MCF 10A (cell line): Measurements from ENCODE around the gene GPC6. TPM values are rescaled to one million over a fixed set of nuclear protein-coding genes. Genes with fewer than 3 reads are reported as not detected.
"Not testable (repeated sequence)": the region's sequence is repeated elsewhere in the genome, so short reads cannot be mapped to it uniquely, and the experiment has no call there.

ENCODE experiments used
- BruUV-seq: library from RNA; stranded (reverse); fragments of 400-500 nt; replicated peaks from 2 replicates; lab custom pipeline; 2021; lab: Mats Ljungman, UMichigan
- CTCF ChIA-PET: fragments of 300-600 bp; sonication (Branson Sonifier 250); formaldehyde crosslinking; extraction: SDS; loops from one replicate; lab custom pipeline; 2021; ENCODE audit warnings: antibody characterized with exemption, inconsistent platforms; lab: Yijun Ruan, JAX
- POLR2A ChIA-PET: fragments of 300-600, 350-650 bp; sonication (Branson Sonifier 250); formaldehyde crosslinking; extraction: SDS; loops from one replicate; lab custom pipeline; 2020; ENCODE audit warnings: antibody characterized with exemption, inconsistent platforms; lab: Yijun Ruan, JAX
- DNase-seq: peaks from one replicate; pipeline ENCODE4 v3.0.0-alpha.2; 2018; ENCODE audit not compliant: unreplicated experiment
- H3K27ac Mint-ChIP-seq: one replicate; pipeline ENCODE4 v1.8.0; 2022; ENCODE audit warnings: mild to moderate bottlenecking, low read depth, mixed read lengths; ENCODE audit not compliant: unreplicated experiment
- H3K27me3 Mint-ChIP-seq: one replicate; pipeline ENCODE4 v1.8.0; 2022; ENCODE audit warnings: mixed read lengths; ENCODE audit not compliant: insufficient read depth, unreplicated experiment
- H3K36me3 Mint-ChIP-seq: one replicate; pipeline ENCODE4 v1.8.0; 2022; ENCODE audit warnings: mild to moderate bottlenecking, moderate library complexity, mixed read lengths; ENCODE audit not compliant: insufficient read depth, unreplicated experiment
- H3K4me1 Mint-ChIP-seq: one replicate; pipeline ENCODE4 v1.8.0; 2022; ENCODE audit warnings: mixed read lengths; ENCODE audit not compliant: insufficient read depth, unreplicated experiment
- H3K4me3 Mint-ChIP-seq: one replicate; pipeline ENCODE4 v1.8.0; 2022; ENCODE audit warnings: mild to moderate bottlenecking, moderate library complexity, mixed read lengths; ENCODE audit not compliant: unreplicated experiment
- H3K9me3 Mint-ChIP-seq: one replicate; pipeline ENCODE4 v1.8.0; 2022; ENCODE audit warnings: mixed read lengths; ENCODE audit not compliant: unreplicated experiment
- intact Hi-C: fragments of 100-400 bp; cut with micrococcal nuclease; formaldehyde crosslinking; loops from 2 replicates; pipeline ENCODE4 v1.14.1; 2022
- total RNA-seq: library from RNA; stranded (reverse); gene quantifications from 2 replicates; pipeline ENCODE4 v1.2.3, GENCODE V29; 2022
- TF ChIP-seq, protein P1 (sequence below): fragments of 200-600 bp; IDR thresholded peaks from one replicate; pipeline ENCODE4 v1.8.0; 2022; ENCODE audit warnings: antibody characterized with exemption, mild to moderate bottlenecking; ENCODE audit not compliant: unreplicated experiment

The GPC6 gene
- total RNA-seq, 1 experiment from 2014 or later, result 8.4 TPM

DNA sequence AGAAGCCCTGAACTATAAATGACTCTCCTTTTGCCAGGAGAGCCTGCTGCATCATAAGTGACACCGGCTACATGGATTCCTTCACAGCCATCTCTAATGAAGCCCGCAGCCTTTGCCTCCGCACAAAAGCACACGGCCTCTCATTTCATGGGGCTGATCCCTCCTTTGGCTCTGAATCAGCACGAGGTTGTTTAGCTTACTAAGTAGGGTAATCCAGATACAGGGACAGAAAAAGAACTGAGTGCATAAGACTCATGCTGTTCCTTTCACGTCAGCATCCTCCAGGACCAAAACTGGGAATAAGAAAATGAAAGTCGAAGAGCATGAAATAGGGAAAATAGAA, 1116.6 kb downstream of the GPC6 start:
- TF ChIP-seq, protein P1, sequence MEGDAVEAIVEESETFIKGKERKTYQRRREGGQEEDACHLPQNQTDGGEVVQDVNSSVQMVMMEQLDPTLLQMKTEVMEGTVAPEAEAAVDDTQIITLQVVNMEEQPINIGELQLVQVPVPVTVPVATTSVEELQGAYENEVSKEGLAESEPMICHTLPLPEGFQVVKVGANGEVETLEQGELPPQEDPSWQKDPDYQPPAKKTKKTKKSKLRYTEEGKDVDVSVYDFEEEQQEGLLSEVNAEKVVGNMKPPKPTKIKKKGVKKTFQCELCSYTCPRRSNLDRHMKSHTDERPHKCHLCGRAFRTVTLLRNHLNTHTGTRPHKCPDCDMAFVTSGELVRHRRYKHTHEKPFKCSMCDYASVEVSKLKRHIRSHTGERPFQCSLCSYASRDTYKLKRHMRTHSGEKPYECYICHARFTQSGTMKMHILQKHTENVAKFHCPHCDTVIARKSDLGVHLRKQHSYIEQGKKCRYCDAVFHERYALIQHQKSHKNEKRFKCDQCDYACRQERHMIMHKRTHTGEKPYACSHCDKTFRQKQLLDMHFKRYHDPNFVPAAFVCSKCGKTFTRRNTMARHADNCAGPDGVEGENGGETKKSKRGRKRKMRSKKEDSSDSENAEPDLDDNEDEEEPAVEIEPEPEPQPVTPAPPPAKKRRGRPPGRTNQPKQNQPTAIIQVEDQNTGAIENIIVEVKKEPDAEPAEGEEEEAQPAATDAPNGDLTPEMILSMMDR, result no peak
- Mint-ChIP-seq H3K36me3 (no peaks in the 10 kb centered on the region), H3K27ac (peak overlapping the region; percentile 75), H3K4me3 (no peak overlapping the region), H3K4me1 (peaks cover 14% of the 10 kb centered on the region), H3K27me3 (no peaks in the 10 kb centered on the region), H3K9me3 (no peaks in the 10 kb centered on the region)
- no peak for DNase-seq
- no TSS peak for BruUV-seq
- POLR2A ChIA-PET, result no interaction called here
- CTCF ChIA-PET, result interaction anchor here (0.6 to 0.9 kb wide), 3 partner anchors 20 to 1107 kb away, joined by 3 read pairs; no protein-coding TSS in a partner anchor
- intact Hi-C loops, result loop anchor here (10.0 kb wide), 1 partner anchor 148 kb away; no protein-coding TSS in a partner anchor

DNA sequence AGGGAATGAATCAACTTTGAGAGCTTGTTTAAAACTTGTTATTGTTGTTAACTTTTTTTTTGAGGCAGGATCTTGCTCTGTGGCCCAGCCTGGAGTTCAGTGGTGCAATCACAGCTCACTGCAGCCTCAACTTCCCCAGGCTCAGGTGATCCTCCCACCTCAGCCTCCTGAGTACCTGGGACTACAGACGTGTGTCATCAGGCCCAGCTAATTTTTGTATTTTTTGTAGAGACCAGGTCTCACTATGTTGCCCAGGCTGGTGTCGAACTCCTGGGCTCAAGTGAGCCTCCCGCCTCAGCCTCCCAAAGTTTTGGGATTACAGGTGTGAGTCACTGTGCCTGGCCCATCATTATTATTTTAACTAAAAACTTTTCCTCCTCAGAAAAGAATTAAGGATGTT, 1117.1 kb downstream of the GPC6 start:
- DNase-seq, BruUV-seq, H3K4me3 Mint-ChIP-seq, H3K9me3 Mint-ChIP-seq, H3K27me3 Mint-ChIP-seq, POLR2A ChIA-PET, H3K36me3 Mint-ChIP-seq: not testable (repeated sequence)
- Mint-ChIP-seq H3K27ac (peak overlapping the region; percentile 75), H3K4me1 (peaks cover 14% of the 10 kb centered on the region)
- intact Hi-C loops, result loop anchor here (10.0 kb wide), 1 partner anchor 149 kb away; no protein-coding TSS in a partner anchor
- CTCF ChIA-PET, result interaction anchor here (0.5 to 3.2 kb wide), 8 partner anchors 19 to 1443 kb away, joined by 3 to 32 read pairs (median 4); no protein-coding TSS in a partner anchor

DNA sequence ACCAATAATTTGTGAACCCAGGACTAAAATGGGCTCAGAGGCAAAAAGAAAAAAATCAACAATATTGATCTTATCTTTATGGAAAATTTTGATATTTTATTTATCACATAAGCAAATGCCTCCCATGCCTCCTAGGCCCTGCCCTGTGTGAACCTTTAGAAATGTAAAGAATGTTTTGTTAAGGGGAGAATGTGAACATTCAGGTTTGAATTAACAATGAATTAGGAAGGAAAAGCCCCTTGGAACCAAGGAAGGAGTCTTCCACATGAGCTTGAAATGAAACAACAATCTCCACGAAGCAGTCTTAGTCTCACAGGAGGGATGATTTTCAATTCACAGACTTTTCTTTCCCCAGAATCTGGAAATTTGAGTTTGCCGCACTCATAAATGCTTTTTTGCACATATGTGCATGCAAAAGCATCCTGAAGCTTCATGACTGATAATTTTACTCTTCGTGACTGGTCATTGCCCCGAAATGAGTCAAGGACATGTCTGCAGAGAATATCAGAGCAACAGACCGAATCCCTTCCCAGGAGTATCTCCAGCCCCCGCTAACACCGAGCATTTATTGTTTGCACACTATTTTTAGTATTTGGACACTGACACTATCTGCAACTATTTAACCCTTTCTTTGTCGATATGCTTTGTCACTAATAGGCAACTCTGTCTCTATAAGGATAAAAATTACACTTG, 1117.7 kb downstream of the GPC6 start:
- Mint-ChIP-seq H3K4me1 (peaks cover 14% of the 10 kb centered on the region), H3K27me3 (no peaks in the 10 kb centered on the region), H3K4me3 (no peak overlapping the region), H3K36me3 (no peaks in the 10 kb centered on the region), H3K27ac (no peak overlapping the region), H3K9me3 (no peaks in the 10 kb centered on the region)
- POLR2A ChIA-PET, result interaction anchor here (1.7 to 2.2 kb wide), 2 partner anchors 38 to 1115 kb away, joined by 4 to 7 read pairs; no protein-coding TSS in a partner anchor
- intact Hi-C loops, result loop anchor here (10.0 kb wide), 1 partner anchor 149 kb away; no protein-coding TSS in a partner anchor
- DNase-seq, result no peak
- BruUV-seq, result no TSS peak
- CTCF ChIA-PET, result interaction anchor here (0.5 to 3.2 kb wide), 15 partner anchors 14 to 1444 kb away, joined by 3 to 32 read pairs (median 5); no protein-coding TSS in a partner anchor
- TF ChIP-seq, protein P1, result no peak

DNA sequence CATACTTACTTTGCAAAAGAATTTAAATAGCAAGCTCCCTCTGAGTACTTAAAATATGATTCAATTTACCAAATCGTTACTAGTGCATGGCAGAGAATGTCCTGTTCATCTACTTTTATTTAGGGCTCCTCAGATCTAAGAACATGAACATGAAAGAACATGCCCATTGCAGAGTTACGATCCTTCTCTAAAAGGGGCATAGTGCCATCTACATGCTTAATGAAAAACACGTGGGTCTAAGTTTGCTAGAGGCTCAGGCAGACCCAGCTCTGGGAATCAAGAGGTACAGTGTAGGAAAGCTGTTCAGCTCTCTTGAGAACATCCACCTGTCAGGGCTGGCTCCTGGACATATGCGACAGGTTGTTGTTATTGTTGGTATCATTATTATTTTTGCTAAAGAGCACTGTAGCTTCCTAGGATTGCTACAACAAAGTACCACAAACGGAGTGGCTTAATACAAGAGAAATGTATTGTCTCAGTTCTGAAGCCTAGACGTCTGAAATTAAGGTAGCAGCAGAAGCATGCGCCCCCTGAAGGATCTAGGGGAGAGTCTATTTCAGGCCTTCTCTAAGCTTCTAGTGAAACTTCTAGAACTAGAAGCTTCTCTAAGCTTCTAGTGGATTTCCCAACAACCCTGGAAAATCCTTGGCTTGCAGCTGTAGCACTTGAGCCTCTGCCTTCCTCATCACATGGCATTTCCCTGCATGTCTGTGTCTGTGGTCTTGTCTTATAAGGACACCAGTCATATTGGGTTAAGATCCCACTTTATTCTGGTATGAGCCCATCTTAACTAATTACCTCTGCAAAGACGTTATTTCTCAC, 1119.0 kb downstream of the GPC6 start:
- intact Hi-C loops, result loop anchor here (1.0 to 10.0 kb wide), 4 partner anchors 151 to 1377 kb away; no protein-coding TSS in a partner anchor
- no peak overlapping the region for H3K4me3 Mint-ChIP-seq
- no TSS peak for BruUV-seq
- H3K27me3 Mint-ChIP-seq, result no peaks in the 10 kb centered on the region
- H3K4me1 Mint-ChIP-seq, result peaks cover 14% of the 10 kb centered on the region
- H3K27ac Mint-ChIP-seq, result peak overlapping the region; percentile 88
- TF ChIP-seq, protein P1, result peak; percentile 21
- peak; percentile 74 for DNase-seq
- CTCF ChIA-PET, result interaction anchor here (0.5 to 3.2 kb wide), 50 partner anchors 8 to 1932 kb away, joined by 3 to 32 read pairs (median 4); partner anchors contain the start of gene GPC6
- H3K36me3 Mint-ChIP-seq, result no peaks in the 10 kb centered on the region
- H3K9me3 Mint-ChIP-seq, result no peaks in the 10 kb centered on the region
- POLR2A ChIA-PET, result interaction anchor here (0.7 to 2.3 kb wide), 11 partner anchors 9 to 1119 kb away, joined by 3 to 7 read pairs (median 4); partner anchors contain the start of gene GPC6
